ENCODE data around the gene TNNI3.

DNA sequence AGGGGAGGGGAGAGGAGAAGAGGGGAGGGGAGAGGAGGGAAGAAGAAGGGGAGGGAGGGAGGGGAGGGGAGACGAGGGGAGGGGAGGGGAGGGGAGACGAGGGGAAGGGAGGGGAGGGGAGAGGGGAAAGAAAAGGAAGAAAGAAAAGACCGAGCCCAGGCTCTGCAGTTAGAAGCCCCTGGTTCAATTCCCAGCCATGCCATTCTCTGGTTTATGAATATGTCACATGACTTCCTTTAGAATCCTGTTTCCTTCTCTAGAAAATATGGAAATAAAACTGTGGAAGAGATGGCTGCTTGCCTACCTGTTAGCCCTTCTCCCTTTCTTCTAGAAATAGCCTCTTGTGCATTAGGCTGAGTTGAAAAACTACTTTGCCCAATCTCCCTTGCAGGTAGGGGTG, 22.8 kb downstream of the TNNI3 start:
- TF ChIP-seq ESRRA (IDR thresholded peaks at IDR 0.05; ENCODE audit: borderline replicate concordance, low read depth): no peak
- no peak for TF ChIP-seq ZNF274 (IDR thresholded peaks at IDR 0.05; ENCODE audit: borderline replicate concordance, low read depth, low read length)
- no peak for TF ChIP-seq BRCA1 (IDR thresholded peaks at IDR 0.05)
- TF ChIP-seq BRCA1 (CRISPR knock-in tag; IDR thresholded peaks at IDR 0.05): no peak
- TF ChIP-seq, protein P1, sequence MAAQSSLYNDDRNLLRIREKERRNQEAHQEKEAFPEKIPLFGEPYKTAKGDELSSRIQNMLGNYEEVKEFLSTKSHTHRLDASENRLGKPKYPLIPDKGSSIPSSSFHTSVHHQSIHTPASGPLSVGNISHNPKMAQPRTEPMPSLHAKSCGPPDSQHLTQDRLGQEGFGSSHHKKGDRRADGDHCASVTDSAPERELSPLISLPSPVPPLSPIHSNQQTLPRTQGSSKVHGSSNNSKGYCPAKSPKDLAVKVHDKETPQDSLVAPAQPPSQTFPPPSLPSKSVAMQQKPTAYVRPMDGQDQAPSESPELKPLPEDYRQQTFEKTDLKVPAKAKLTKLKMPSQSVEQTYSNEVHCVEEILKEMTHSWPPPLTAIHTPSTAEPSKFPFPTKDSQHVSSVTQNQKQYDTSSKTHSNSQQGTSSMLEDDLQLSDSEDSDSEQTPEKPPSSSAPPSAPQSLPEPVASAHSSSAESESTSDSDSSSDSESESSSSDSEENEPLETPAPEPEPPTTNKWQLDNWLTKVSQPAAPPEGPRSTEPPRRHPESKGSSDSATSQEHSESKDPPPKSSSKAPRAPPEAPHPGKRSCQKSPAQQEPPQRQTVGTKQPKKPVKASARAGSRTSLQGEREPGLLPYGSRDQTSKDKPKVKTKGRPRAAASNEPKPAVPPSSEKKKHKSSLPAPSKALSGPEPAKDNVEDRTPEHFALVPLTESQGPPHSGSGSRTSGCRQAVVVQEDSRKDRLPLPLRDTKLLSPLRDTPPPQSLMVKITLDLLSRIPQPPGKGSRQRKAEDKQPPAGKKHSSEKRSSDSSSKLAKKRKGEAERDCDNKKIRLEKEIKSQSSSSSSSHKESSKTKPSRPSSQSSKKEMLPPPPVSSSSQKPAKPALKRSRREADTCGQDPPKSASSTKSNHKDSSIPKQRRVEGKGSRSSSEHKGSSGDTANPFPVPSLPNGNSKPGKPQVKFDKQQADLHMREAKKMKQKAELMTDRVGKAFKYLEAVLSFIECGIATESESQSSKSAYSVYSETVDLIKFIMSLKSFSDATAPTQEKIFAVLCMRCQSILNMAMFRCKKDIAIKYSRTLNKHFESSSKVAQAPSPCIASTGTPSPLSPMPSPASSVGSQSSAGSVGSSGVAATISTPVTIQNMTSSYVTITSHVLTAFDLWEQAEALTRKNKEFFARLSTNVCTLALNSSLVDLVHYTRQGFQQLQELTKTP (IDR thresholded peaks at IDR 0.05; ENCODE audit: low read depth in 1 of 2, partially characterized antibody in 2 of 2): no peak
- TF ChIP-seq, protein P2, sequence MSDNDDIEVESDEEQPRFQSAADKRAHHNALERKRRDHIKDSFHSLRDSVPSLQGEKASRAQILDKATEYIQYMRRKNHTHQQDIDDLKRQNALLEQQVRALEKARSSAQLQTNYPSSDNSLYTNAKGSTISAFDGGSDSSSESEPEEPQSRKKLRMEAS (CRISPR knock-in tag; IDR thresholded peaks at IDR 0.05): no peak
- TF ChIP-seq, protein P3, sequence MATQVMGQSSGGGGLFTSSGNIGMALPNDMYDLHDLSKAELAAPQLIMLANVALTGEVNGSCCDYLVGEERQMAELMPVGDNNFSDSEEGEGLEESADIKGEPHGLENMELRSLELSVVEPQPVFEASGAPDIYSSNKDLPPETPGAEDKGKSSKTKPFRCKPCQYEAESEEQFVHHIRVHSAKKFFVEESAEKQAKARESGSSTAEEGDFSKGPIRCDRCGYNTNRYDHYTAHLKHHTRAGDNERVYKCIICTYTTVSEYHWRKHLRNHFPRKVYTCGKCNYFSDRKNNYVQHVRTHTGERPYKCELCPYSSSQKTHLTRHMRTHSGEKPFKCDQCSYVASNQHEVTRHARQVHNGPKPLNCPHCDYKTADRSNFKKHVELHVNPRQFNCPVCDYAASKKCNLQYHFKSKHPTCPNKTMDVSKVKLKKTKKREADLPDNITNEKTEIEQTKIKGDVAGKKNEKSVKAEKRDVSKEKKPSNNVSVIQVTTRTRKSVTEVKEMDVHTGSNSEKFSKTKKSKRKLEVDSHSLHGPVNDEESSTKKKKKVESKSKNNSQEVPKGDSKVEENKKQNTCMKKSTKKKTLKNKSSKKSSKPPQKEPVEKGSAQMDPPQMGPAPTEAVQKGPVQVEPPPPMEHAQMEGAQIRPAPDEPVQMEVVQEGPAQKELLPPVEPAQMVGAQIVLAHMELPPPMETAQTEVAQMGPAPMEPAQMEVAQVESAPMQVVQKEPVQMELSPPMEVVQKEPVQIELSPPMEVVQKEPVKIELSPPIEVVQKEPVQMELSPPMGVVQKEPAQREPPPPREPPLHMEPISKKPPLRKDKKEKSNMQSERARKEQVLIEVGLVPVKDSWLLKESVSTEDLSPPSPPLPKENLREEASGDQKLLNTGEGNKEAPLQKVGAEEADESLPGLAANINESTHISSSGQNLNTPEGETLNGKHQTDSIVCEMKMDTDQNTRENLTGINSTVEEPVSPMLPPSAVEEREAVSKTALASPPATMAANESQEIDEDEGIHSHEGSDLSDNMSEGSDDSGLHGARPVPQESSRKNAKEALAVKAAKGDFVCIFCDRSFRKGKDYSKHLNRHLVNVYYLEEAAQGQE (IDR thresholded peaks at IDR 0.05; ENCODE audit: borderline replicate concordance): no peak
- TF ChIP-seq, protein P3 (CRISPR knock-in tag; IDR thresholded peaks at IDR 0.05; ENCODE audit: low read depth): no peak
- no peak for TF ChIP-seq YY1 (IDR thresholded peaks at IDR 0.05; ENCODE audit: borderline replicate concordance in 1 of 3, control insufficient read depth in 1 of 3, extremely low read depth in 1 of 3, insufficient read depth in 3 of 3, insufficient read length in 1 of 3, insufficient replicate concordance in 2 of 3, low read depth in 1 of 3, low read length in 2 of 3)
- TF ChIP-seq, protein P4, sequence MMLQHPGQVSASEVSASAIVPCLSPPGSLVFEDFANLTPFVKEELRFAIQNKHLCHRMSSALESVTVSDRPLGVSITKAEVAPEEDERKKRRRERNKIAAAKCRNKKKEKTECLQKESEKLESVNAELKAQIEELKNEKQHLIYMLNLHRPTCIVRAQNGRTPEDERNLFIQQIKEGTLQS (IDR thresholded peaks at IDR 0.05): no peak
- TF ChIP-seq, protein P4 (CRISPR knock-in tag; conservative IDR thresholded peaks at IDR 0.05): no peak
- TF ChIP-seq CEBPZ (IDR thresholded peaks at IDR 0.05; ENCODE audit: borderline replicate concordance, low read depth, low read length): no peak
- TF ChIP-seq MAFK (IDR thresholded peaks at IDR 0.05; ENCODE audit: low read length): no peak
- no peak for TF ChIP-seq ETV1 (tag; conservative IDR thresholded peaks at IDR 0.05; ENCODE audit: low read depth)
